GM10266 (cell line): ENCODE measurements around the gene TRIM17.

Experiments used
- DNase-seq: peaks from one replicate; pipeline ENCODE4 v3.0.0; 2012; ENCODE audit errors: extremely low spot score
- CTCF ChIP-seq: IDR thresholded peaks from 2 replicates; pipeline ENCODE4 v1.5.1; 2012; ENCODE audit warnings: mild to moderate bottlenecking, low read depth; ENCODE audit not compliant: control insufficient read depth, insufficient read depth; ENCODE audit errors: missing control alignments

TRIM17 gene

GRCh38 chr1:228415221-228415620 is 1.4 kb downstream of the TRIM17 start:
- DNase-seq = no peak
- TF ChIP-seq CTCF = no peak

GRCh38 chr1:228414511-228415211 is 2.0 kb downstream of the TRIM17 start:
- TF ChIP-seq CTCF = no peak
- no peak for DNase-seq

- DNase-seq = no peak
- TF ChIP-seq CTCF = no peak
Measured at GRCh38 chr1:228413241-228414010, 3.2 kb downstream of the TRIM17 start.

GRCh38 chr1:228411548-228412430 is 4.9 kb downstream of the TRIM17 start:
- no peak for TF ChIP-seq CTCF
- no peak for DNase-seq

GRCh38 chr1:228411121-228411520 is 5.5 kb downstream of the TRIM17 start:
- DNase-seq = no peak
- no peak for TF ChIP-seq CTCF

GRCh38 chr1:228410671-228411070 is 6.0 kb downstream of the TRIM17 start:
- DNase-seq = no peak
- TF ChIP-seq CTCF = no peak

- TF ChIP-seq CTCF = no peak
- no peak for DNase-seq
Measured at GRCh38 chr1:228410015-228410414, 6.6 kb downstream of the TRIM17 start.
